ENCODE measurements around the gene SLC4A2.

SLC4A2 gene

GRCh38 chr7:151109094-151110048, 50.0 kb downstream of the SLC4A2 start:
- H3K27me3 ChIP-seq (ENCODE audit: low read depth, low read length), result no peaks in the 10 kb centered on the region
- no peak overlapping the region for H3K27ac ChIP-seq (ENCODE audit: low read length)
- no peaks in the 10 kb centered on the region for H3K9me3 ChIP-seq (ENCODE audit: control insufficient read depth in 1 of 2, low read length in 2 of 2)
- H3K4me3 ChIP-seq (ENCODE audit: low read depth in 1 of 2, low read length in 2 of 2), result no peak overlapping the region
- no peaks in the 10 kb centered on the region for H3K36me3 ChIP-seq (ENCODE audit: control insufficient read depth in 1 of 2, insufficient read depth in 2 of 2, low read length in 2 of 2)
- peaks cover 0 to 22% of the 10 kb centered on the region in 2 donors for H3K4me1 ChIP-seq (ENCODE audit: control insufficient read depth in 1 of 2, insufficient read depth in 2 of 2, low read length in 2 of 2)

- H3K27ac ChIP-seq (ENCODE audit: low read length), result no peak overlapping the region
- no peak overlapping the region for H3K4me3 ChIP-seq (ENCODE audit: low read depth in 1 of 2, low read length in 2 of 2)
- H3K4me1 ChIP-seq (ENCODE audit: control insufficient read depth in 1 of 2, insufficient read depth in 2 of 2, low read length in 2 of 2), result peaks cover 0 to 21% of the 10 kb centered on the region in 2 donors
- no peaks in the 10 kb centered on the region for H3K9me3 ChIP-seq (ENCODE audit: control insufficient read depth in 1 of 2, low read length in 2 of 2)
- H3K36me3 ChIP-seq (ENCODE audit: control insufficient read depth in 1 of 2, insufficient read depth in 2 of 2, low read length in 2 of 2), result no peaks in the 10 kb centered on the region
- no peaks in the 10 kb centered on the region for H3K27me3 ChIP-seq (ENCODE audit: low read depth, low read length)
These were observed 51.0 kb downstream of the SLC4A2 start for GRCh38 chr7:151110236-151110940.

GRCh38 chr7:151110941-151111645, 51.7 kb downstream of the SLC4A2 start:
- no peak overlapping the region for H3K4me3 ChIP-seq (ENCODE audit: low read depth in 1 of 2, low read length in 2 of 2)
- H3K9me3 ChIP-seq (ENCODE audit: control insufficient read depth in 1 of 2, low read length in 2 of 2), result no peaks in the 10 kb centered on the region
- no peak overlapping the region for H3K27ac ChIP-seq (ENCODE audit: low read length)
- peaks cover 0 to 27% of the 10 kb centered on the region in 2 donors for H3K4me1 ChIP-seq (ENCODE audit: control insufficient read depth in 1 of 2, insufficient read depth in 2 of 2, low read length in 2 of 2)
- H3K36me3 ChIP-seq (ENCODE audit: control insufficient read depth in 1 of 2, insufficient read depth in 2 of 2, low read length in 2 of 2), result no peaks in the 10 kb centered on the region
- no peaks in the 10 kb centered on the region for H3K27me3 ChIP-seq (ENCODE audit: low read depth, low read length)

- no peak overlapping the region for H3K4me3 ChIP-seq (ENCODE audit: low read depth in 1 of 2, low read length in 2 of 2)
- H3K27me3 ChIP-seq (ENCODE audit: low read depth, low read length), result no peaks in the 10 kb centered on the region
- peaks cover under 1 to 9% of the 10 kb centered on the region in 2 donors for H3K36me3 ChIP-seq (ENCODE audit: control insufficient read depth in 1 of 2, insufficient read depth in 2 of 2, low read length in 2 of 2)
- H3K4me1 ChIP-seq (ENCODE audit: control insufficient read depth in 1 of 2, insufficient read depth in 2 of 2, low read length in 2 of 2), result peaks cover 0 to 27% of the 10 kb centered on the region in 2 donors
- H3K9me3 ChIP-seq (ENCODE audit: control insufficient read depth in 1 of 2, low read length in 2 of 2), result no peaks in the 10 kb centered on the region
- H3K27ac ChIP-seq (ENCODE audit: low read length), result no peak overlapping the region
These were observed 54.2 kb downstream of the SLC4A2 start for GRCh38 chr7:151113344-151114150.

- Histone ChIP-seq H3K36me3 (ENCODE audit: control insufficient read depth in 1 of 2, insufficient read depth in 2 of 2, low read length in 2 of 2) (peaks cover 10 to 17% of the 10 kb centered on the region in 2 donors), H3K4me3 (ENCODE audit: low read depth in 1 of 2, low read length in 2 of 2) (no peak overlapping the region), H3K27ac (ENCODE audit: low read length) (no peak overlapping the region), H3K4me1 (ENCODE audit: control insufficient read depth in 1 of 2, insufficient read depth in 2 of 2, low read length in 2 of 2) (peaks cover 0 to 24% of the 10 kb centered on the region in 2 donors), H3K27me3 (ENCODE audit: low read depth, low read length) (no peaks in the 10 kb centered on the region), H3K9me3 (ENCODE audit: control insufficient read depth in 1 of 2, low read length in 2 of 2) (no peaks in the 10 kb centered on the region)
These were observed 55.0 kb downstream of the SLC4A2 start for GRCh38 chr7:151114151-151115090.

- Histone ChIP-seq H3K36me3 (ENCODE audit: control insufficient read depth in 1 of 2, insufficient read depth in 2 of 2, low read length in 2 of 2) (peaks cover 12 to 26% of the 10 kb centered on the region in 2 donors), H3K9me3 (ENCODE audit: control insufficient read depth in 1 of 2, low read length in 2 of 2) (no peaks in the 10 kb centered on the region), H3K27me3 (ENCODE audit: low read depth, low read length) (no peaks in the 10 kb centered on the region), H3K27ac (ENCODE audit: low read length) (no peak overlapping the region), H3K4me1 (ENCODE audit: control insufficient read depth in 1 of 2, insufficient read depth in 2 of 2, low read length in 2 of 2) (peaks cover 0 to 17% of the 10 kb centered on the region in 2 donors), H3K4me3 (ENCODE audit: low read depth in 1 of 2, low read length in 2 of 2) (no peak overlapping the region)
These were observed 55.9 kb downstream of the SLC4A2 start for GRCh38 chr7:151115121-151115835.

- H3K27ac ChIP-seq (ENCODE audit: low read length), result no peak overlapping the region
- H3K4me3 ChIP-seq (ENCODE audit: low read depth in 1 of 2, low read length in 2 of 2), result no peak overlapping the region
These were observed 56.5 kb downstream of the SLC4A2 start for GRCh38 chr7:151115836-151116418.

GRCh38 chr7:151116603-151117440, 57.4 kb downstream of the SLC4A2 start:
- Histone ChIP-seq H3K4me3 (ENCODE audit: low read depth in 1 of 2, low read length in 2 of 2) (no peak overlapping the region), H3K36me3 (ENCODE audit: control insufficient read depth in 1 of 2, insufficient read depth in 2 of 2, low read length in 2 of 2) (peaks cover 12 to 41% of the 10 kb centered on the region in 2 donors), H3K27me3 (ENCODE audit: low read depth, low read length) (no peaks in the 10 kb centered on the region), H3K4me1 (ENCODE audit: control insufficient read depth in 1 of 2, insufficient read depth in 2 of 2, low read length in 2 of 2) (peaks cover 0 to 10% of the 10 kb centered on the region in 2 donors), H3K9me3 (ENCODE audit: control insufficient read depth in 1 of 2, low read length in 2 of 2) (no peaks in the 10 kb centered on the region), H3K27ac (ENCODE audit: low read length) (no peak overlapping the region)

More at GRCh38 chr7:151115836-151116418, 56.5 kb downstream of the SLC4A2 start:
- Histone ChIP-seq H3K36me3 (ENCODE audit: control insufficient read depth in 1 of 2, insufficient read depth in 2 of 2, low read length in 2 of 2) (peaks cover 12 to 33% of the 10 kb centered on the region in 2 donors), H3K9me3 (ENCODE audit: control insufficient read depth in 1 of 2, low read length in 2 of 2) (no peaks in the 10 kb centered on the region), H3K4me1 (ENCODE audit: control insufficient read depth in 1 of 2, insufficient read depth in 2 of 2, low read length in 2 of 2) (peaks cover 0 to 11% of the 10 kb centered on the region in 2 donors), H3K27me3 (ENCODE audit: low read depth, low read length) (no peaks in the 10 kb centered on the region)

- H3K4me3 ChIP-seq (ENCODE audit: low read depth in 1 of 2, low read length in 2 of 2), result no peak overlapping the region
- H3K9me3 ChIP-seq (ENCODE audit: control insufficient read depth in 1 of 2, low read length in 2 of 2), result no peaks in the 10 kb centered on the region
- H3K27me3 ChIP-seq (ENCODE audit: low read depth, low read length), result no peaks in the 10 kb centered on the region
- peaks cover 0 to 10% of the 10 kb centered on the region in 2 donors for H3K4me1 ChIP-seq (ENCODE audit: control insufficient read depth in 1 of 2, insufficient read depth in 2 of 2, low read length in 2 of 2)
- peaks cover 12 to 48% of the 10 kb centered on the region in 2 donors for H3K36me3 ChIP-seq (ENCODE audit: control insufficient read depth in 1 of 2, insufficient read depth in 2 of 2, low read length in 2 of 2)
- H3K27ac ChIP-seq (ENCODE audit: low read length), result no peak overlapping the region
These were observed 58.2 kb downstream of the SLC4A2 start for GRCh38 chr7:151117565-151117964.

All from muscle layer of duodenum (tissue), 2 donors.